K562 (cell line): ENCODE measurements around the gene CRYBA1. TPM values are rescaled to one million over a fixed set of nuclear protein-coding genes. Genes with fewer than 3 reads are reported as not detected.

Experiments
- CC2D1A ChIP-seq: fragments of 450-650 bp; IDR thresholded peaks from 2 replicates; pipeline ENCODE4 v1.6.1; 2017; ENCODE audit warnings: mild to moderate bottlenecking
- CEBPB ChIP-seq: fragments of 450-650 bp; IDR thresholded peaks from 2 replicates; pipeline ENCODE4 v1.6.1; 2016; ENCODE audit warnings: missing genetic modification characterization, missing compliant biosample characterization
- HNRNPL ChIP-seq: fragments of 200-400 bp; formaldehyde crosslinking; IDR thresholded peaks from 2 replicates; pipeline ENCODE4 v1.6.1; 2017; ENCODE audit warnings: low read depth, mild to moderate bottlenecking, low read length
- HOXB6 ChIP-seq: fragments of 250-450 bp; sonication (Bioruptor Pico); IDR thresholded peaks from 2 replicates; pipeline ENCODE4 v1.5.1; 2022; ENCODE audit warnings: mild to moderate bottlenecking, borderline replicate concordance
- ILK ChIP-seq: fragments of 450-650 bp; IDR thresholded peaks from 2 replicates; pipeline ENCODE4 v1.6.1; 2016; ENCODE audit warnings: missing genetic modification characterization, low read depth, mild to moderate bottlenecking, missing compliant biosample characterization, moderate library complexity, borderline replicate concordance
- MAFF ChIP-seq: IDR thresholded peaks from 2 replicates; pipeline ENCODE4 v1.6.1; 2012; ENCODE audit warnings: low read length, improper control_type of control experiment
- NRF1 ChIP-seq, 2 experiments: fragments of 450-650 bp; IDR thresholded peaks in 1 of 2; conservative IDR thresholded peaks in 1 of 2; 2 replicates each; pipeline ENCODE4 v1.6.1; 2014; ENCODE audit warnings: mild to moderate bottlenecking in 2 of 2
- PKNOX1 ChIP-seq: fragments of 450-650 bp; IDR thresholded peaks from 2 replicates; pipeline ENCODE4 v1.6.1; 2016
- SFPQ ChIP-seq: fragments of 200-400 bp; formaldehyde crosslinking; IDR thresholded peaks from 2 replicates; pipeline ENCODE4 v1.6.1; 2017; ENCODE audit warnings: mild to moderate bottlenecking, low read depth, low read length, moderate library complexity
- STAG1 ChIP-seq: sonication (generic); formaldehyde crosslinking; IDR thresholded peaks from 2 replicates; pipeline ENCODE4 v1.5.0; 2020; ENCODE audit warnings: missing genetic modification reagents, borderline replicate concordance
- TGIF2 ChIP-seq: sonication (generic); formaldehyde crosslinking; IDR thresholded peaks from 2 replicates; pipeline ENCODE4 v1.8.1; 2022; ENCODE audit warnings: mild to moderate bottlenecking, missing genetic modification reagents, moderate library complexity
- ZNF133 ChIP-seq: fragments of 250-450 bp; sonication (Bioruptor Pico); IDR thresholded peaks from 2 replicates; pipeline ENCODE4 v1.4.0; 2020; ENCODE audit warnings: mild to moderate bottlenecking
- ZNF445 ChIP-seq: fragments of 250-450 bp; sonication (Bioruptor Pico); IDR thresholded peaks from 2 replicates; pipeline ENCODE4 v1.4.0; 2020; ENCODE audit warnings: low read depth, mild to moderate bottlenecking, moderate library complexity
- polyA plus RNA-seq, 8 experiments: library from polyadenylated mRNA; depleted of rRNA in 4 of 8; stranded (reverse) in 5 of 8; unstranded in 3 of 8; fragments of >200 nt; fragmentation: Nextera tagmentation in 2 of 8; fragmentation: Illumina TruSeq in 1 of 8; extraction: Ambion mirVana in 2 of 8; extraction: Trizol in 1 of 8; gene quantifications; 2 replicates each; pipeline versions ENCODE4 v1.2.1 to v1.2.3, GENCODE V29; 2011 to 2014; ENCODE audit warnings: inconsistent platforms in 1 of 8, missing spikeins in 1 of 8
- total RNA-seq, 7 experiments: library from RNA; depleted of rRNA in 6 of 7; stranded (reverse); fragments of >200 nt in 6 of 7; fragmentation: Illumina TruSeq in 2 of 7; extraction: Trizol in 2 of 7; gene quantifications; 2 replicates each; pipeline versions ENCODE4 v1.2.1 to v1.2.3, GENCODE V29; 2011 to 2021; ENCODE audit warnings: low replicate concordance in 1 of 7

CRYBA1 gene
- total and polyA plus RNA-seq, 9 of the 15 experiments (the other 6 are each of a cell fraction or from before 2014, with no cell fraction given) = not detected

GRCh38 chr17:29237476-29238132 lies 9.1 kb upstream of the CRYBA1 start (continued):
- TF ChIP-seq SFPQ (no peak), TGIF2 (CRISPR knock-in tag) (no peak), STAG1 (CRISPR knock-in tag) (no peak), CEBPB (tag) (peak; percentile 96), ZNF133 (CRISPR knock-in tag) (no peak), ILK (tag) (no peak), HOXB6 (CRISPR knock-in tag) (no peak), NRF1 (conservative IDR thresholded peaks at IDR 0.05 in 1 of 2, IDR thresholded peaks at IDR 0.05 in 1 of 2) (no peak), CC2D1A (no peak), MAFF (peak; percentile 79), ZNF445 (CRISPR knock-in tag) (no peak), HNRNPL (no peak), PKNOX1 (0 out of 2 replicates have a peak, but pooled peaks have one; percentile 13)
